Retinal pigment epithelial cell (primary cell): Measurements from ENCODE around the gene ARID3A.

ENCODE experiments used
- DNase-seq: peaks from one replicate; pipeline ENCODE4 v3.0.0-alpha.2; 2010; ENCODE audit warnings: low read depth
- H3K4me3 ChIP-seq: 2 replicates; pipeline ENCODE4 v1.5.1; 2011; ENCODE audit warnings: mild to moderate bottlenecking, low read length, control low read depth, moderate library complexity
- CTCF ChIP-seq: conservative IDR thresholded peaks from 2 replicates; pipeline ENCODE4 v1.5.1; 2011; ENCODE audit warnings: low read depth, low read length, control low read depth, inconsistent platforms

Gene ARID3A

GRCh38 chr19:1004803-1005664 is 79.2 kb downstream of the ARID3A start:
- no peak for DNase-seq
- no peak for TF ChIP-seq CTCF
- H3K4me3 ChIP-seq = no peak overlapping the region

- DNase-seq = no peak
- TF ChIP-seq CTCF = peak; percentile 1
- no peak overlapping the region for H3K4me3 ChIP-seq
Measured at GRCh38 chr19:1006711-1007398, 81.0 kb downstream of the ARID3A start.

- no peak for TF ChIP-seq CTCF
- no peak for DNase-seq
- no peak overlapping the region for H3K4me3 ChIP-seq
Measured at GRCh38 chr19:1007399-1008251, 81.8 kb downstream of the ARID3A start.

- no peak for DNase-seq
- no peak overlapping the region for H3K4me3 ChIP-seq
- TF ChIP-seq CTCF = no peak
Measured at GRCh38 chr19:1008268-1009040, 82.6 kb downstream of the ARID3A start.

GRCh38 chr19:1009041-1009980 is 83.5 kb downstream of the ARID3A start:
- no peak for TF ChIP-seq CTCF
- DNase-seq = no peak
- no peak overlapping the region for H3K4me3 ChIP-seq
